ENCODE measurements around the gene UBLCP1. TPM values are rescaled to one million over a fixed set of nuclear protein-coding genes. Genes with fewer than 3 reads are reported as not detected.
A peak's percentile ranks its signal among the peaks of the same experiment; 100 is the strongest.
"Not testable (repeated sequence)": the region's sequence is repeated elsewhere in the genome, so short reads cannot be mapped to it uniquely, and the experiment has no call there.

UBLCP1 gene
- polyA plus RNA-seq, 4 donors = 47.3 to 51.6 (median 49.7) TPM

- no peak for DNase-seq (ENCODE audit: low read depth in 4 of 4, low spot score in 3 of 4)
Measured at GRCh38 chr5:159249158-159249557, 13.9 kb upstream of the UBLCP1 start.

GRCh38 chr5:159252195-159252594 lies 10.9 kb upstream of the UBLCP1 start:
- DNase-seq (ENCODE audit: low read depth in 4 of 4, low spot score in 3 of 4) = no peak

- no peak for DNase-seq (ENCODE audit: low read depth in 4 of 4, low spot score in 3 of 4)
Measured at GRCh38 chr5:159257007-159257406, 6.1 kb upstream of the UBLCP1 start.

- DNase-seq (ENCODE audit: low read depth in 4 of 4, low spot score in 3 of 4) = no peak
Measured at GRCh38 chr5:159257629-159258283, 5.3 kb upstream of the UBLCP1 start.

- DNase-seq (ENCODE audit: low read depth in 4 of 4, low spot score in 3 of 4) = no peak
Measured at GRCh38 chr5:159258361-159258760, 4.7 kb upstream of the UBLCP1 start.

GRCh38 chr5:159260212-159260611 lies 2.9 kb upstream of the UBLCP1 start:
- not testable (repeated sequence) for DNase-seq (ENCODE audit: low read depth in 4 of 4, low spot score in 3 of 4)

GRCh38 chr5:159262472-159262858 lies 625 bp upstream of the UBLCP1 start:
- peak in 1 of 4 donors; percentile 12 for DNase-seq (ENCODE audit: low read depth in 4 of 4, low spot score in 3 of 4)

GRCh38 chr5:159263569-159263905 lies 447 bp downstream of the UBLCP1 start:
- DNase-seq (ENCODE audit: low read depth in 4 of 4, low spot score in 3 of 4) = no peak

- not testable (repeated sequence) for DNase-seq (ENCODE audit: low read depth in 4 of 4, low spot score in 3 of 4)
Measured at GRCh38 chr5:159266764-159267163, 3.7 kb downstream of the UBLCP1 start.

GRCh38 chr5:159269723-159270122 lies 6.6 kb downstream of the UBLCP1 start:
- no peak for DNase-seq (ENCODE audit: low read depth in 4 of 4, low spot score in 3 of 4)

GRCh38 chr5:159273923-159274322 lies 10.8 kb downstream of the UBLCP1 start:
- no peak for DNase-seq (ENCODE audit: low read depth in 4 of 4, low spot score in 3 of 4)

- no peak for DNase-seq (ENCODE audit: low read depth in 4 of 4, low spot score in 3 of 4)
Measured at GRCh38 chr5:159274676-159275075, 11.6 kb downstream of the UBLCP1 start.

GRCh38 chr5:159286420-159287035 lies 23.4 kb downstream of the UBLCP1 start:
- no peak for DNase-seq (ENCODE audit: low read depth in 4 of 4, low spot score in 3 of 4)

- DNase-seq (ENCODE audit: low read depth in 4 of 4, low spot score in 3 of 4) = no peak
Measured at GRCh38 chr5:159290741-159291140, 27.7 kb downstream of the UBLCP1 start.

GRCh38 chr5:159294921-159295320 lies 31.8 kb downstream of the UBLCP1 start:
- no peak for DNase-seq (ENCODE audit: low read depth in 4 of 4, low spot score in 3 of 4)

- not testable (repeated sequence) for DNase-seq (ENCODE audit: low read depth in 4 of 4, low spot score in 3 of 4)
Measured at GRCh38 chr5:159297300-159297699, 34.2 kb downstream of the UBLCP1 start.

- no peak for DNase-seq (ENCODE audit: low read depth in 4 of 4, low spot score in 3 of 4)
Measured at GRCh38 chr5:159301466-159301865, 38.4 kb downstream of the UBLCP1 start.

GRCh38 chr5:159301929-159302860 lies 39.1 kb downstream of the UBLCP1 start:
- not testable (repeated sequence) for DNase-seq (ENCODE audit: low read depth in 4 of 4, low spot score in 3 of 4)

- no peak for DNase-seq (ENCODE audit: low read depth in 4 of 4, low spot score in 3 of 4)
Measured at GRCh38 chr5:159303286-159303685, 40.2 kb downstream of the UBLCP1 start.

GRCh38 chr5:159304961-159305595 lies 42.0 kb downstream of the UBLCP1 start:
- no peak for DNase-seq (ENCODE audit: low read depth in 4 of 4, low spot score in 3 of 4)
